OCI-LY7 (cell line): Measurements from ENCODE around the gene RDH16. TPM values are rescaled to one million over a fixed set of nuclear protein-coding genes. Genes with fewer than 3 reads are reported as not detected.

Experiments used
- BruUV-seq: library from RNA; stranded (reverse); fragments of 400-500 nt; replicated peaks from 2 replicates; lab custom pipeline; 2021; lab: Mats Ljungman, UMichigan
- CTCF ChIA-PET: fragments of 300-600 bp; sonication (Branson Sonifier 250); formaldehyde crosslinking; loops from one replicate; lab custom pipeline; 2022; ENCODE audit warnings: antibody characterized with exemption; ENCODE audit not compliant: unreplicated experiment; lab: Charles Lee
- POLR2A ChIA-PET: fragments of 300-600 bp; sonication (Branson Sonifier 250); formaldehyde crosslinking; loops from one replicate; lab custom pipeline; 2022; ENCODE audit warnings: antibody characterized with exemption; lab: Charles Lee
- DNase-seq: peaks from one replicate; pipeline ENCODE4 v3.0.0-alpha.2; 2015; ENCODE audit warnings: low spot score
- H2AFZ ChIP-seq: fragments of 200-600 bp; sonication (generic), shearing (Covaris generic); 2 replicates; pipeline ENCODE4 v1.6.1; 2014; ENCODE audit warnings: mild to moderate bottlenecking, antibody characterized with exemption, low read length, moderate library complexity
- H3K27ac ChIP-seq: fragments of 200-600 bp; sonication (generic); 2 replicates; pipeline ENCODE4 v1.5.1; 2014; ENCODE audit warnings: mixed run types, low read depth, mild to moderate bottlenecking, moderate library complexity, low read length, inconsistent platforms; ENCODE audit not compliant: poor library complexity, severe bottlenecking
- H3K36me3 ChIP-seq: fragments of 200-600 bp; sonication (generic); 2 replicates; pipeline ENCODE4 v1.6.1; 2014; ENCODE audit warnings: mild to moderate bottlenecking, antibody characterized with exemption, low read length, moderate library complexity, mixed read lengths; ENCODE audit not compliant: insufficient read depth
- H3K4me1 ChIP-seq: fragments of 200-600 bp; sonication (generic); 2 replicates; pipeline ENCODE4 v1.5.1; 2014; ENCODE audit warnings: mild to moderate bottlenecking, low read length; ENCODE audit not compliant: insufficient read depth, poor library complexity, severe bottlenecking
- H3K4me2 ChIP-seq: fragments of 200-600 bp; sonication (generic); 2 replicates; pipeline ENCODE4 v1.6.1; 2014; ENCODE audit warnings: mild to moderate bottlenecking, low read length
- H3K4me3 ChIP-seq: fragments of 200-600 bp; sonication (generic); 2 replicates; pipeline ENCODE4 v1.5.1; 2014; ENCODE audit warnings: mild to moderate bottlenecking, low read depth, low read length; ENCODE audit not compliant: poor library complexity, severe bottlenecking
- H3K79me2 ChIP-seq: fragments of 200-600 bp; sonication (generic); 2 replicates; pipeline ENCODE4 v1.6.1; 2016; ENCODE audit warnings: low read depth, mild to moderate bottlenecking, low read length, moderate library complexity, mixed read lengths; ENCODE audit not compliant: insufficient read depth
- H3K9me2 ChIP-seq: fragments of 200-600 bp; sonication (generic); 2 replicates; pipeline ENCODE4 v1.6.1; 2016; ENCODE audit warnings: mild to moderate bottlenecking, low read length, mixed read lengths; ENCODE audit not compliant: insufficient read depth
- H3K9me3 ChIP-seq: fragments of 200-600 bp; sonication (generic); 2 replicates; pipeline ENCODE4 v1.6.1; 2014; ENCODE audit warnings: mild to moderate bottlenecking, mixed run types, low read length, mixed read lengths
- H4K20me1 ChIP-seq: fragments of 200-600 bp; sonication (generic); 2 replicates; pipeline ENCODE4 v1.6.1; 2014; ENCODE audit warnings: mild to moderate bottlenecking, antibody characterized with exemption, low read length, moderate library complexity, mixed read lengths; ENCODE audit not compliant: insufficient read depth
- EZH2phosphoT487 ChIP-seq: fragments of 200-600 bp; sonication (generic); IDR thresholded peaks from 2 replicates; pipeline ENCODE4 v1.6.1; 2018; ENCODE audit warnings: low read depth, borderline replicate concordance, mild to moderate bottlenecking, mixed run types, antibody characterized with exemption, low read length, moderate library complexity, mixed read lengths
- intact Hi-C: fragments of 100-400 bp; cut with micrococcal nuclease; formaldehyde crosslinking; loops from one replicate; pipeline ENCODE4 v1.10.0; 2022; ENCODE audit not compliant: unreplicated experiment
- total RNA-seq, 2 experiments: library from RNA; depleted of rRNA in 1 of 2; stranded (reverse); fragments of >200 nt in 1 of 2; shearing (Covaris generic) in 1 of 2; gene quantifications; 2 replicates each; pipeline ENCODE4 v1.2.3, GENCODE V29; 2014 to 2022
- TF ChIP-seq, protein P1 (sequence below): fragments of 200-600 bp; sonication (generic); conservative IDR thresholded peaks from 2 replicates; pipeline ENCODE4 v1.5.1; 2014; ENCODE audit warnings: mild to moderate bottlenecking, antibody characterized with exemption, low read length, moderate library complexity, mixed read lengths

RDH16 gene
- total RNA-seq, 2 experiments from 2014 or later: 0.06 to 0.13 TPM

DNA sequence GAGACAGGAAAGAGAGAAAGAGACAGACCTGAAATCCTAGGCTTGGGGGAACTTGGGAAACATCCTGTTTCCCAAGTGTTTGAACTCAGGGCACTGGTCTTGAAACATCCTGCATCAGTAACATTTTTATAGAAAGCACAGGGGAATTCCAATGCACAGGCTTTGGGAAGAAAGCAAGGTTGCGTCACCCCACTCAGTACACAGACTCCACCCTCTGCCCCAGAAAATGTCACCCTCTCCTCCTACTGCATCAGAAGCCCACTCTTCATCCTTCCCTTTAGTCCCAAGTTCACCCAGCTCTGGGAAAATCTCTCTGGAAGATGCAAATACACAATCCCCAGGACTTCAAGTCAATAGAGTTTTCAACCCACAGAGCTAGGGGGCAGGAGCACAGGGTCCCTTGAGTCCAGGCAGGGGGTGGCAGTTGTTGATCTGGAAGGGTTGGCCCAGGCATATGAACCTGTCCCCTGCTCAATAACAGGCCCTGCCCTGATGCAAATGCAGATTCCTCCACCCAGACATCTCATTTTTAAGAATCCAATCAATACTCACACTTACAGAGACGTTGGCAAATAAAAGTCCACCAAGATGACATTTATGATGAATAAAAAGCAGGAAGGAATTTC lies 1.7 kb downstream of the RDH16 start:
- Histone ChIP-seq H3K79me2 (no peaks in the 10 kb centered on the region), H2AFZ (no peak overlapping the region), H3K27ac (no peak overlapping the region), H3K4me3 (no peak overlapping the region), H3K4me2 (no peak overlapping the region), H3K4me1 (no peaks in the 10 kb centered on the region), H3K36me3 (no peaks in the 10 kb centered on the region), H3K9me3 (no peaks in the 10 kb centered on the region), H3K9me2 (no peaks in the 10 kb centered on the region), H4K20me1 (no peaks in the 10 kb centered on the region)
- DNase-seq: no peak
- ChIA-PET POLR2A (interaction anchor here (1.1 kb wide), 1 partner anchor 32 kb away, joined by 3 read pairs; no protein-coding TSS in a partner anchor), CTCF (no interaction called here)
- BruUV-seq: no TSS peak
- intact Hi-C loops: no loop called here
- TF ChIP-seq, protein P1, sequence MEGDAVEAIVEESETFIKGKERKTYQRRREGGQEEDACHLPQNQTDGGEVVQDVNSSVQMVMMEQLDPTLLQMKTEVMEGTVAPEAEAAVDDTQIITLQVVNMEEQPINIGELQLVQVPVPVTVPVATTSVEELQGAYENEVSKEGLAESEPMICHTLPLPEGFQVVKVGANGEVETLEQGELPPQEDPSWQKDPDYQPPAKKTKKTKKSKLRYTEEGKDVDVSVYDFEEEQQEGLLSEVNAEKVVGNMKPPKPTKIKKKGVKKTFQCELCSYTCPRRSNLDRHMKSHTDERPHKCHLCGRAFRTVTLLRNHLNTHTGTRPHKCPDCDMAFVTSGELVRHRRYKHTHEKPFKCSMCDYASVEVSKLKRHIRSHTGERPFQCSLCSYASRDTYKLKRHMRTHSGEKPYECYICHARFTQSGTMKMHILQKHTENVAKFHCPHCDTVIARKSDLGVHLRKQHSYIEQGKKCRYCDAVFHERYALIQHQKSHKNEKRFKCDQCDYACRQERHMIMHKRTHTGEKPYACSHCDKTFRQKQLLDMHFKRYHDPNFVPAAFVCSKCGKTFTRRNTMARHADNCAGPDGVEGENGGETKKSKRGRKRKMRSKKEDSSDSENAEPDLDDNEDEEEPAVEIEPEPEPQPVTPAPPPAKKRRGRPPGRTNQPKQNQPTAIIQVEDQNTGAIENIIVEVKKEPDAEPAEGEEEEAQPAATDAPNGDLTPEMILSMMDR: no peak
- no peak for TF ChIP-seq EZH2phosphoT487

DNA sequence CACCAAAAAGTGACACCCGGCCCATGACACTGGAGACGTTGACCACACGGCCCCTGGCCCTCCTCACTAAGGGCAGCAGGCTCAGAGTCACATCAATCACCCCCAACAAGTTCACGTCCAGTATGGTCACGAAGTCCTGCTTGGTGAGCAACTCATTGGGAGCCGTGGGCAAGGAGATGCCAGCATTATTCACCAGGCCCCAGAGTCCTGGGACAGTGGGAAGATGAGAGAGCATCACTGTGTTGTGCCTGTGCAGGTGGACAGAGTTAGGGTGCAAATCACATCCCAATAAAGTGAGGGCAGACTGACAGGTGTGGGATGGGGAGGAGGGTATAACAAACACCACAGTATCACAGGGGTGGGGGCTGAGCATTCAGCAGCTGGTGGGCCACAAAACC lies 2.5 kb downstream of the RDH16 start:
- H2AFZ ChIP-seq: no peak overlapping the region
- TF ChIP-seq, protein P1: no peak
- no peak for TF ChIP-seq EZH2phosphoT487
- intact Hi-C loops: no loop called here
- H3K36me3 ChIP-seq: no peaks in the 10 kb centered on the region
- H3K4me1 ChIP-seq: no peaks in the 10 kb centered on the region
- H3K9me3 ChIP-seq: no peaks in the 10 kb centered on the region
- no TSS peak for BruUV-seq
- no peaks in the 10 kb centered on the region for H4K20me1 ChIP-seq
- ChIA-PET POLR2A (no interaction called here), CTCF (no interaction called here)
- no peak overlapping the region for H3K27ac ChIP-seq
- no peak overlapping the region for H3K4me2 ChIP-seq
- H3K9me2 ChIP-seq: no peaks in the 10 kb centered on the region
- H3K79me2 ChIP-seq: no peaks in the 10 kb centered on the region
- H3K4me3 ChIP-seq: no peak overlapping the region
- DNase-seq: no peak
